ENCODE results near the gene CD2BP2. TPM values are rescaled to one million over a fixed set of nuclear protein-coding genes. Genes with fewer than 3 reads are reported as not detected.

The CD2BP2 gene
- total RNA-seq = 15.1 TPM

GRCh38 chr16:30355144-30355953, at the start of gene CD2BP2:
TSS of gene CD2BP2 (minus strand) at chr16:30355308. CDS start at chr16:30354681, 627 bp downstream.
- intact Hi-C loops (cut with DNase I) = loop anchor here (1.0 to 5.0 kb wide), 5 partner anchors 15 to 172 kb away; partner anchors contain the start of genes TBC1D10B, ZNF48 and ZNF768
- peaks cover 40 to 55% of the 10 kb centered on the region in 2 donors for H3K36me3 ChIP-seq
- peak in 1 of 3 experiments; percentile 5 for TF ChIP-seq CTCF (IDR thresholded peaks at IDR 0.05)
- H3K9me3 ChIP-seq = no peaks in the 10 kb centered on the region
- H3K27me3 ChIP-seq = no peaks in the 10 kb centered on the region
- peak; percentile 84 to 99 for DNase-seq (ENCODE audit: low spot score in 2 of 2)
- peak within 1 kb of the TSS; percentile 95 to 98 for H3K27ac ChIP-seq
- H3K4me1 ChIP-seq = peaks cover 10 to 42% of the 10 kb centered on the region in 2 donors
- H3K4me3 ChIP-seq = peak within 1 kb of the TSS; percentile 72 to 87

GRCh38 chr16:30401768-30402425, 46.8 kb upstream of the CD2BP2 start:
- no peak for TF ChIP-seq CTCF (IDR thresholded peaks at IDR 0.05)
- H3K9me3 ChIP-seq = no peaks in the 10 kb centered on the region
- H3K27ac ChIP-seq = no peak overlapping the region
- H3K4me3 ChIP-seq = no peak overlapping the region
- no peaks in the 10 kb centered on the region for H3K27me3 ChIP-seq
- intact Hi-C loops (cut with DNase I) = no loop called here
- H3K4me1 ChIP-seq = peaks cover 6% of the 10 kb centered on the region in 2 donors
- DNase-seq (ENCODE audit: low spot score in 2 of 2) = no peak
- H3K36me3 ChIP-seq = peaks cover 10 to 14% of the 10 kb centered on the region in 2 donors

- intact Hi-C loops (cut with DNase I) = no loop called here
Measured at GRCh38 chr16:30399435-30400186, 44.5 kb upstream of the CD2BP2 start.

GRCh38 chr16:30398661-30399434, 43.7 kb upstream of the CD2BP2 start:
- TF ChIP-seq CTCF (IDR thresholded peaks at IDR 0.05) = no peak
- Histone ChIP-seq H3K4me3 (peak overlapping the region in 1 of 2 donors; percentile 78), H3K27ac (peak overlapping the region; percentile 87), H3K27me3 (no peaks in the 10 kb centered on the region), H3K4me1 (peaks cover 11 to 15% of the 10 kb centered on the region in 2 donors), H3K9me3 (no peaks in the 10 kb centered on the region), H3K36me3 (peaks cover 10 to 14% of the 10 kb centered on the region in 2 donors)
- no peak for DNase-seq (ENCODE audit: low spot score in 2 of 2)
- intact Hi-C loops (cut with DNase I) = no loop called here

More at GRCh38 chr16:30399435-30400186, 44.5 kb upstream of the CD2BP2 start:
- peaks cover 10 to 14% of the 10 kb centered on the region in 2 donors for H3K36me3 ChIP-seq
- no peak for DNase-seq (ENCODE audit: low spot score in 2 of 2)
- H3K27ac ChIP-seq = peak overlapping the region; percentile 87
- H3K9me3 ChIP-seq = no peaks in the 10 kb centered on the region
- H3K27me3 ChIP-seq = no peaks in the 10 kb centered on the region
- peak overlapping the region; percentile 71 to 78 for H3K4me3 ChIP-seq
- peaks cover 9 to 11% of the 10 kb centered on the region in 2 donors for H3K4me1 ChIP-seq
- no peak for TF ChIP-seq CTCF (IDR thresholded peaks at IDR 0.05)

Data from ascending aorta (tissue), 2 donors.